Skeletal muscle tissue (tissue), 4 donors: ENCODE data around the gene SEL1L2. TPM values are rescaled to one million over a fixed set of nuclear protein-coding genes. Genes with fewer than 3 reads are reported as not detected.
"Not testable (repeated sequence)": the region's sequence is repeated elsewhere in the genome, so short reads cannot be mapped to it uniquely, and the experiment has no call there.

Experiments
- H3K27ac ChIP-seq: one replicate; pipeline ENCODE4 v1.7.0; 2013; ENCODE audit warnings: mild to moderate bottlenecking, low read depth, low read length, inconsistent platforms
- H3K27me3 ChIP-seq, 3 donors: one replicate each; pipeline ENCODE4 v1.7.0; 2013; ENCODE audit warnings: low read length in 3 of 3; ENCODE audit not compliant: control insufficient read depth in 3 of 3, insufficient read depth in 3 of 3
- H3K36me3 ChIP-seq, 3 donors: one replicate each; pipeline ENCODE4 v1.7.0; 2013; ENCODE audit warnings: low read length in 3 of 3; ENCODE audit not compliant: control insufficient read depth in 3 of 3, insufficient read depth in 3 of 3
- H3K4me1 ChIP-seq, 3 donors: one replicate each; pipeline ENCODE4 v1.7.0; 2013; ENCODE audit warnings: low read length in 3 of 3, mild to moderate bottlenecking in 3 of 3; ENCODE audit not compliant: control insufficient read depth in 3 of 3, insufficient read depth in 3 of 3
- H3K4me3 ChIP-seq, 3 donors: one replicate each; pipeline ENCODE4 v1.7.0; 2013; ENCODE audit warnings: low read length in 3 of 3
- H3K9ac ChIP-seq, 3 donors: one replicate each; pipeline ENCODE4 v1.7.0; 2013; ENCODE audit warnings: low read length in 3 of 3, mild to moderate bottlenecking in 3 of 3, moderate library complexity in 2 of 3, low read depth in 1 of 3
- H3K9me3 ChIP-seq, 3 donors: one replicate each; pipeline ENCODE4 v1.7.0; 2013; ENCODE audit warnings: low read length in 3 of 3; ENCODE audit not compliant: control insufficient read depth in 3 of 3
- total RNA-seq: library from RNA; depleted of rRNA; stranded (reverse); fragments of >200 nt; gene quantifications from one replicate; pipeline ENCODE4 v1.2.3, GENCODE V29; 2014
- donor health status: Osteomylitis.

The SEL1L2 gene
- total RNA-seq, 1 donor from 2014 or later, result not detected

DNA sequence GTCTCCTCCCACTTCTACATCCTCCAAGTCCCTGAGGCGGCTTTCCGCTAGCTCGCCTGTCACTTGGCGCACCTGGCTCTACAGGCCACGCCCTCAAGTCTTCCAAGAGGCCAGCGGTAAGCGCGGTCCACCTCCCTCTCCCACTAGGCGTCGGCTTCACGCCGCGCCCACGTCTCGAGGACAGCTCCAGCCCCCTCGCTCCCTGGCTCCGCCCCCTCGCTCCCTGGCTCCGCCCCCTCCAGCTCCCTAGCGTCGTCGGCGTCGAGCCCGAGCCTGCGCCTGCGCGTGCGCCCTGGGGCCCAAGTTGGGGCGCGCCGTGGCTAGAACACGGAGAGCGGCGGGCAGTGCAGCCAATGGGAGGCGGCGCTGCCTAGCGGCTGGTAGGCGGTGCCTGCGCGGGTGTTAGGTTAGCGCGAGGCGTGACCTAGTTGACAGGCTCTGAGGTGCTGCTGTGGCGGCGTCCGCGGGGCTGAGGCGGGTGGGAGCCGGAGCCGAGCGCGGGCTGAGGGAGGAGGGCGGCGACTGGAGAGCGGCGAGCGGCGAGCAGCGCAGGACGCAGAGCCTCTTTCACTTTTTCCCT is 4.8 kb upstream of the SEL1L2 start, which contains the start of gene MACROD2:
MACROD2 (plus strand) TSS at position 431 of the 580 bp plus-strand sequence.
- H3K27me3 ChIP-seq, result no peaks in the 10 kb centered on the region
- peak within 1 kb of the TSS; percentile 73 to 80 (median 75) for H3K4me3 ChIP-seq
- H3K27ac ChIP-seq, result no peak within 1 kb of the TSS
- peak within 1 kb of the TSS; percentile 42 to 80 (median 66) for H3K9ac ChIP-seq
- H3K4me1 ChIP-seq, result peaks cover 0 to 6% (median 4%) of the 10 kb centered on the region in 3 donors
- H3K9me3 ChIP-seq, result peaks cover 4 to 9% (median 8%) of the 10 kb centered on the region in 3 donors
- no peaks in the 10 kb centered on the region for H3K36me3 ChIP-seq

DNA sequence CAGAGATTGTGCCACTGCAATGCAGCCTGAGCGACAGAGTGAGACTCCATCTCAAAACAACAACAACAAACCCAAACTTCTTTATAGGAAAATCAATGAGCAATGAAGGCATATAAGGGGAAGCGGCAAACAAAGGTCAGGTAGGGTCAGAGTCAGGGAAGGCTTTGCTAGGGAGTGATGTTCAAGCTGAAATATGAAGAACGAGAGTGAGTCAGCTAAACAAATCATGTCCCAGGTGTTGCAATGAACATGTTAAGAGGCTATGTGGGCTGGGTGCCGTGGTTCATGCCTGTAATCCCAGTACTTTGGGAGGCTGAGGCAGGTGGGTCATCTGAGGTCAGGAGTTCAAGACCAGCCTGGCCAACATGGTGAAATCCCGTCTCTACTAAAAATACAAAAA is 1.5 kb upstream of the SEL1L2 start:
- not testable (repeated sequence) for H3K4me3 ChIP-seq, H3K27ac ChIP-seq, H3K36me3 ChIP-seq, H3K9ac ChIP-seq, H3K27me3 ChIP-seq, H3K9me3 ChIP-seq, H3K4me1 ChIP-seq

DNA sequence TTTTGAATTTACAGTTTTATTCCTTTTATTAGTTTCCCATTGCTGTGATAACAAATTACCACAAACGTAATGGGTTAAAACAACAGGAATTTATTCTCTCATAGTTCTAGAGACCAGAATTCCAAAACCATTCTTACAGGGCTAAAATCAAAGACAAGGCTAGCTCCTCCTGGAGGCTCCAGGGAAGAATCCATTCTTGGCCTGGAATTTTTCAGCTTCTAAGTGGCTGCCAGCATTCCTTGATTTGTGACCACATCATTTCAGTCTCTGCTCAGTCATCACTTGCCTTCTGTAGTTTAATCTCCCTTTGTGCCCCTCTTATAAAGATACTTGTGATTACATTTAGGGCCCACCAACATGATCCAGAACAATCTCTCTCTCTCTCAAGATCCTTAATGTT is 897 bp upstream of the SEL1L2 start:
- Histone ChIP-seq H3K27ac (no peak overlapping the region), H3K9ac (no peak overlapping the region), H3K4me1 (peaks cover 0 to 3% (median 3%) of the 10 kb centered on the region in 3 donors), H3K4me3 (no peak overlapping the region), H3K9me3 (peaks cover 4 to 9% (median 8%) of the 10 kb centered on the region in 3 donors), H3K36me3 (no peaks in the 10 kb centered on the region), H3K27me3 (no peaks in the 10 kb centered on the region)

DNA sequence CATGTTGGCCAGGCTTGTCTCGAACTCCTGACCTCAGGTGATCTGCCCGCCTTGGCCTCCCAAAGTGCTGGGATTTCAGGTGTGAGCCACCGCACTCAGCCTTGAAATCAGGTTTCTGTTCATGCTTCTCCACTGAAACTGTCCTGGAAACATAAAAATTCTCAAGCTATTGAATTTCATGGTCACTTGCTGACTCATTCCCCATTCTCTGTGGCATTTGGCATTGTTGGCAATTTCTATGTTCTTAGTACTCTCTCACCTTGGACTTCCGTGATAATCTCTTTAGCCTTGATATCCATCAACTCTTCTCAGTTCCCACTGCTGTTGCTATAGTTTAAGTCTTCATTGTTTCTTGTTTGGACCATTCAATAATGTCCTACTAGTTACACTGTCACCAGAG is 6.2 kb downstream of the SEL1L2 start:
- Histone ChIP-seq H3K36me3 (no peaks in the 10 kb centered on the region), H3K9me3 (no peaks in the 10 kb centered on the region)

DNA sequence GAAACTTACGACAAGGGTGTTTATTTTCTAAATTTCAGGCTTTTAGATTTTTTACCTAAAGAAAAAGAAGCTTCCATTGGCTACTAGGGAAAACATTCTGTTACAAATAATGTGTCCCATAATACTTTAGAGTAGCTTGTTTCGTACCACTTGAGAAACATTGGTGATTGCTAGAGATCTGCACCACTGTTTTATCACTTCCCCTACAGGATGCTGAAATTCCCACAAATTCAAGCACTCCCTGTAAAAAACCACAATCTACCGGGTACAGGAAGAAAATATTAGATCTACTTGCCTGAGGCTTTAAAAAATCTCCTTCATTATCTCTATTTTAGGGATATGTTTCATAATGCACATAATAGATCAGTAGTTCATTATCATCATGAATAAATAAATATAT is 29.9 kb downstream of the SEL1L2 start:
- H3K27me3 ChIP-seq, result no peaks in the 10 kb centered on the region
- no peak overlapping the region for H3K27ac ChIP-seq
- H3K9ac ChIP-seq, result no peak overlapping the region
- H3K4me3 ChIP-seq, result no peak overlapping the region
- no peaks in the 10 kb centered on the region for H3K4me1 ChIP-seq
- no peaks in the 10 kb centered on the region for H3K9me3 ChIP-seq
- H3K36me3 ChIP-seq, result no peaks in the 10 kb centered on the region

More for the DNA sequence above, 6.2 kb downstream of the SEL1L2 start:
- Histone ChIP-seq H3K27ac (no peak overlapping the region), H3K27me3 (no peaks in the 10 kb centered on the region), H3K4me1 (no peaks in the 10 kb centered on the region), H3K9ac (no peak overlapping the region), H3K4me3 (no peak overlapping the region)

DNA sequence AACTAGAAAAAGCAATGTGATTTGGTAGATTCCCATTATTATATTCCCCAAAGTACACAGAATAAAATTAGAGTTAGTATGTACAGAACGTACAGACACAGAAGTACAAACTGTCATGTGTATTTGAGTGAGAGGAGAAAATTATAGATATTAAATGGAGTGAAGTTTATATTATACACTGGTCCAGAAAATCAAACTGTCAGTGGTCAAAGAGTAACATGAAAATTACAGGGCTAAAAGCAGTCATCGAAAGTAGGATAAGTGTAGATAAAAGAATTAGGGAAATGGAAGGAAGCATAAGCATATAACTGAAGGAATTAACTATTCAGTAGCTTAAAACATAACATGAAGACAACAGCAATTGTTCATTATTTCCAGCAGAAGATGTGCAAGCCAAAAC is 30.3 kb downstream of the SEL1L2 start:
- Histone ChIP-seq H3K4me3 (no peak overlapping the region), H3K4me1 (no peaks in the 10 kb centered on the region), H3K9me3 (no peaks in the 10 kb centered on the region), H3K36me3 (no peaks in the 10 kb centered on the region), H3K9ac (no peak overlapping the region), H3K27ac (no peak overlapping the region), H3K27me3 (no peaks in the 10 kb centered on the region)

DNA sequence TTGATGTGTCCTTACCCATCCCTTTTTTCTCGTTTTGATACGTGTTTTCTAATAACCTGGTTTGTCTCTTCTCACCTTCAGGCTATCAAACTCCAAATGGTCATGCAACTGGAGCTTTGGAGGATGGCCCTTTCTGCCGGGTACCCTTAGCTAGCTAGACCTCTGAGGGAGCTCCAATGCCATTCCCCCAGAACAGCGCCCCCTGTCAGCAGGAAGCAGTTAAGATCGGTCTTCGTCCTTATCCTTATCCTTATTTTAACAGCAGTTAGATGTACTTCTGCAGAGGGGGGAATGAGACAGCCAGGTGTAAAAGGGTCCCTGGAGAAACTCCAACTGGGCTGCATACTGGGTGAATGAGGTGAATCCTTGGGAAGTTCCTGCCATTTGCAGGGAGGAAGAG is 37.2 kb downstream of the SEL1L2 start:
- Histone ChIP-seq H3K4me3 (no peak overlapping the region), H3K27ac (no peak overlapping the region), H3K9me3 (no peaks in the 10 kb centered on the region), H3K36me3 (no peaks in the 10 kb centered on the region), H3K9ac (no peak overlapping the region), H3K4me1 (no peaks in the 10 kb centered on the region), H3K27me3 (no peaks in the 10 kb centered on the region)

DNA sequence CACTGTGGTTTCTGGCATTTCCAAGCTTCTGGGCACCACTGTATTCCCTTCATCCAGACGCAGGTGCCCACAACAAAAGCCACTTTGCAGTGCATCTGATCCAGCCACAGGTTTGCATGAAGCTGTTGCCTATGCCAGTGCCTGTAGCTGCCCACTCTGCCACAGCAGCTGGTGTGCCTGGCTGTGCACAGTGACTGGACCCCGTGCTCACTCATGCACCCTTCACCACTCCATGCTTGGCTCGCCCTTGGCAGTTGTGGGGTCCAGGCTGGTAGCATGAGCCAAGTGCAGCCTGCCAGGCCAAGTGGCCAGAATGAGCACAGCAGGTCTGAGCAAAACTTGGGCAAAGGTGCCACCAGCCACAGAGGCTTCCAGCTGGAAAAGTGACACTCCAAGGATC is 42.7 kb downstream of the SEL1L2 start:
- H3K27ac ChIP-seq, result no peak overlapping the region
- no peaks in the 10 kb centered on the region for H3K36me3 ChIP-seq
- no peaks in the 10 kb centered on the region for H3K9me3 ChIP-seq
- no peaks in the 10 kb centered on the region for H3K4me1 ChIP-seq
- peaks cover 0 to 2% (median 0%) of the 10 kb centered on the region in 3 donors for H3K27me3 ChIP-seq
- H3K9ac ChIP-seq, result no peak overlapping the region
- no peak overlapping the region for H3K4me3 ChIP-seq

DNA sequence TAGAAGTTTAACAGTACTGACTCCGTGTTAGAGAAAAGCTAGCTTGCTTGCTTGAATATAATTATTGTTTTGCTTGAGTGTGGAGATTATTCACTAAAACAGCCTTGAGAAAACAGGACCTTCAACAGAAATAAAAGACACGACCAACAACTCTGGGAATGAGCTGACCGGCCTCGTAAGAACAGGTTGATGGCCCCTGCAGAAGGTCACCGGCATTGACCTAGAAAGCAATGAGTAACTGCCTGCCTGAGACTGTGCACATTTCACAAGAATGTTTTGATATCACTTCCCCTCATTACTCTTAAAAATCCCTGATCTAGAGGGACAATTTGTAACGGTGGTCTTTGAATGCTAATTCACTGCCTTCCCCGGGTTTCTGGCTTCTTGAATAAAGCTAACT is 49.4 kb downstream of the SEL1L2 start:
- no peak overlapping the region for H3K27ac ChIP-seq
- peaks cover 0 to 3% (median 0%) of the 10 kb centered on the region in 3 donors for H3K9me3 ChIP-seq
- peaks cover 0 to 2% (median 0%) of the 10 kb centered on the region in 3 donors for H3K27me3 ChIP-seq
- H3K4me3 ChIP-seq, result no peak overlapping the region
- H3K4me1 ChIP-seq, result no peaks in the 10 kb centered on the region
- H3K9ac ChIP-seq, result no peak overlapping the region
- H3K36me3 ChIP-seq, result no peaks in the 10 kb centered on the region

DNA sequence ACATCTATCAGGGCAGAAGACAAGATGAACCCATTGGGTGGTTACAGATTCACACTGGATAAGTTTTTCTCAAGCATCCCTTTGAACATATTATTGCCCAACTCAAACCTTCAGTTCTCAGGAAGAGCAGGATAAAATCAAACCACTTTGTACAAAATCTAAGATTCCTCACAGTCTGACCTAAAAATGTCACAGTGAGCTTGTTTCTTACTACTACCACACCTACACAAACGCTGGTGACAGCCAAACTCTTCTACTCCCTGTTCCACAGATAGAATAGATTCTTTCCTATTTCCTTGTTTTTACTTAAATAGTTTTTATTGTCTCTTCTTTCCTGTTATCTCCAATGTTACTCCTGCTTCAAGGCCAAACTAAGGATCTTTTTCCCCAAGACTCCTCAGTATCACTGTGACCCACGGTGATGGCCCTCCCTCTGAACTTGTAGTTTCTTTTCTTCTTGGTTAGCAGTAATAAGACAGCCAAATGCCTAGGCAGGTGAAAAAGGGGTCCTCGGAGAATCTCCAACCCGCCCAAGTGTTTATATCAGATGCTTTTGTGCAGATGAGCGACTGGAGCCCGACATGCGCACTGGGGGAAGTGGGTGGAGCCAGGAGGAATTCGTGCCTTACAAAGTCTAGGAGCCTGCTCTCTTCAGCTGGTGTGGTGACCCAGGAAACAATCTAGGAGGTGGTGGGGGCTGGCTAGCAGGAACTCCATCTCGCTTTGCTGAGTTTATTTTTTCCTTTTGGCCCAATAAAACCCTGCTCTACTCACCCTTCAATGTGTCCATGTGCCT is 53.4 kb downstream of the SEL1L2 start:
- Histone ChIP-seq H3K9me3 (peaks cover 0 to 3% (median 0%) of the 10 kb centered on the region in 3 donors), H3K36me3 (no peaks in the 10 kb centered on the region), H3K27me3 (no peaks in the 10 kb centered on the region), H3K27ac (no peak overlapping the region), H3K4me1 (no peaks in the 10 kb centered on the region), H3K9ac (no peak overlapping the region), H3K4me3 (no peak overlapping the region)
